ENCODE data around the gene ZCCHC3.
"Not testable (repeated sequence)": the region's sequence is repeated elsewhere in the genome, so short reads cannot be mapped to it uniquely, and the experiment has no call there.

Gene ZCCHC3, protein sequence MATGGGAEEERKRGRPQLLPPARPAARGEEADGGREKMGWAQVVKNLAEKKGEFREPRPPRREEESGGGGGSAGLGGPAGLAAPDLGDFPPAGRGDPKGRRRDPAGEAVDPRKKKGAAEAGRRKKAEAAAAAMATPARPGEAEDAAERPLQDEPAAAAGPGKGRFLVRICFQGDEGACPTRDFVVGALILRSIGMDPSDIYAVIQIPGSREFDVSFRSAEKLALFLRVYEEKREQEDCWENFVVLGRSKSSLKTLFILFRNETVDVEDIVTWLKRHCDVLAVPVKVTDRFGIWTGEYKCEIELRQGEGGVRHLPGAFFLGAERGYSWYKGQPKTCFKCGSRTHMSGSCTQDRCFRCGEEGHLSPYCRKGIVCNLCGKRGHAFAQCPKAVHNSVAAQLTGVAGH

GRCh38 chr20:297098-297924 lies at the start of gene ZCCHC3:
Gene ZCCHC3, plus strand, starts transcription at chr20:297570. Its CDS starts 17 bp downstream, at chr20:297587.
- in situ Hi-C loops (cut with HindIII; ENCODE audit: low sequenced_read_pairs): no loop called here

- in situ Hi-C loops (cut with HindIII; ENCODE audit: low sequenced_read_pairs): no loop called here
Measured at GRCh38 chr20:251354-251753, 46.0 kb upstream of the ZCCHC3 start.

GRCh38 chr20:252801-253200 lies 44.6 kb upstream of the ZCCHC3 start:
- in situ Hi-C loops (cut with HindIII; ENCODE audit: low sequenced_read_pairs): no loop called here

- in situ Hi-C loops (cut with HindIII; ENCODE audit: low sequenced_read_pairs): not testable (repeated sequence)
Measured at GRCh38 chr20:253447-253846, 43.9 kb upstream of the ZCCHC3 start.

- in situ Hi-C loops (cut with HindIII; ENCODE audit: low sequenced_read_pairs): no loop called here
Measured at GRCh38 chr20:257419-257818, 40.0 kb upstream of the ZCCHC3 start, which contains the start of gene DEFB132. Gene DEFB132, plus strand, starts transcription at chr20:257724. Its CDS starts 55 bp downstream, at chr20:257779.

DNA sequence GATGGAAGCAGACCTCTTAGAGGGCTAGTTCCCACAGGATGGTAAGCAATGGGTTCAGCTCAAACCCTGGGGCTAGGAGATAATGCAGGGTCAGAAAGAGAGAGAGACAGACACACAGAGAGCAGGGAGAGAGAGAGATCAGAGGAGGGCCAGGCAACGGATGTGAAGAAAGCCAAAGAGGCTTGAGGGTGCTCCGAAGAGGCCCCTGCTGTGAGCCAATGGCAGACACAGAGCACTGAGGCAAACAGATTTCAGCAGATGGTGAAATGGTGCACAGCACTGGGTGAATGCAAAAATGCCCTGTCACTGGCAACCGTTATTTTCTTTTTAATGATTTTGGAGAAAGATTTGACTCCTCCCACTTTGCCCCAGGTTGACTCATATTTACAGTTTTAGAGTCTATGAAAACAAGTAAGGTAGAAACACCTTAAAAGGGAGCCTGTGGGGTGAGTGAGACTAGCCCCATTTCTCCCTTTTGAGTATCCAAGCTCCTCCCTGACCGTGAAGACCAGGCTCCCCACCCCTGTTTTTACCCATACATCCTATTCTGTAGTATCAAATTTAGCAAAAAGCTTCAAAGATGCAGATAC lies 39.0 kb upstream of the ZCCHC3 start:
- in situ Hi-C loops (cut with HindIII; ENCODE audit: low sequenced_read_pairs): no loop called here

- in situ Hi-C loops (cut with HindIII; ENCODE audit: low sequenced_read_pairs): no loop called here
Measured at GRCh38 chr20:258963-259362, 38.4 kb upstream of the ZCCHC3 start.

GRCh38 chr20:259981-260380 lies 37.4 kb upstream of the ZCCHC3 start:
- in situ Hi-C loops (cut with HindIII; ENCODE audit: low sequenced_read_pairs): no loop called here

DNA sequence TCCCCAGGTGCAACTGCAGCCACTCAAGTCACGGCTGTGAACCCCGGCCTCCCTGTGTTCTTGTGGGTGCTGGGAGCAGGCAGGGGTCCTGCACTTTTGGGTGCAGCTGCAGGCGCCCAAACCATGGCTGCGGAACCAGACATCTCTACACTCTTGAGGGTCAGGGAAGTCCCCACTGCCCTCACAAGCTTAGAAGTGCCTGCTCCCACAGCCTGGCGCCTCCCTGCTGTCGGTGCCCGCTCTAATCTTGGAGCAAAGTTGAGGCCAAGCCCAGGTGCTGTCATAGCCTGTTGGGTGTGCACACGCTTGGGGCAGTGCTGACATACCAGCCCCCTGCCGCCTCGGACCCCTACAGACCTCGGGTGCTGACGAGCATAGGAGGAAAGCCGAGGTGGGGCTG lies 33.7 kb upstream of the ZCCHC3 start:
- in situ Hi-C loops (cut with HindIII; ENCODE audit: low sequenced_read_pairs): no loop called here

DNA sequence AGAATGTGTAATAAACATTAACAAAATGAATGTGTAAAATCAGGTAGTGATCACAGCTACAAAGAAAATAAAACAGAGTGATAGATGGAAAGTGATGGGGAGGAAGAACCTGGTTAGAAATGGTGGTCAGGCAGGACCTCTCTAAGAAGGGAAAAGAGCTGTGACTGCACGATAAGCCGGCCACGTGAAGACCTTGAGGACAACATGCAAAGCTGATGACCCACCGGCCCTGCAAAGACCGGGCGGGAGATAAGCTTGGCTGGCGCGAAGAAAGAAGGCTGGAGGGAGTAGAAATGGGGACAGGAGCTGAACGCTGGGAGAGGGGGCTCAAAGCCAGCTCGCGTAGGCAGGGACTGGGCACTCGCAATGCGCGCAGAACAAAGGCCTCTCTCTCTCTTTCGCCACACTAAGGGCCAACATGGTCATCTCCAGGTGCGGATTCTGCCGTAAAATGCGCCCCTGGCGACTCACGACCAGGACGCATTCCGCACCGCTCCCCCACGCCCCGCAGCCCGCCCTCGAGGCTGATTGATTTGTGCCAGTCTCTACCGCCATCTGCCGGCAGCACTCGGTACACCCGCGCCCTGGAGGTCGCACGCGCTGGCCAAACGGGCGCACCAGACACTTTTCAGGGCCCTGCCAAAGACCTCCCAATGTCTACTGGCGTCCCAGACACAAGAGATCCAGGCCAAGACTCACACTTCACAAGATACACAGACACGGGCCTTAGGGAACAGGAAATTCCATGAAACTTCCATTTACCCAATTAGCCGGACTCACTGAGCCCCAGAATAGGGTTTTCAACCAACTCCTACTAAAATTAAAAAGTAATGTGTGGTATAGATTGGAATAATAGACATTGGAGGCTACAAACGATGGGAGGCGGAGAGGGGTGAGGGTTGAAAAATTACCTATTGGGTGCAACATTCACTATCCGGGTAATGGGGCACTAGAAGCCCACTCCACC lies 30.5 kb upstream of the ZCCHC3 start:
- in situ Hi-C loops (cut with HindIII; ENCODE audit: low sequenced_read_pairs): no loop called here

- in situ Hi-C loops (cut with HindIII; ENCODE audit: low sequenced_read_pairs): no loop called here
Measured at GRCh38 chr20:270517-270916, 26.9 kb upstream of the ZCCHC3 start.

GRCh38 chr20:271069-271468 lies 26.3 kb upstream of the ZCCHC3 start:
- in situ Hi-C loops (cut with HindIII; ENCODE audit: low sequenced_read_pairs): no loop called here

- in situ Hi-C loops (cut with HindIII; ENCODE audit: low sequenced_read_pairs): no loop called here
Measured at GRCh38 chr20:271528-271927, 25.8 kb upstream of the ZCCHC3 start.

DNA sequence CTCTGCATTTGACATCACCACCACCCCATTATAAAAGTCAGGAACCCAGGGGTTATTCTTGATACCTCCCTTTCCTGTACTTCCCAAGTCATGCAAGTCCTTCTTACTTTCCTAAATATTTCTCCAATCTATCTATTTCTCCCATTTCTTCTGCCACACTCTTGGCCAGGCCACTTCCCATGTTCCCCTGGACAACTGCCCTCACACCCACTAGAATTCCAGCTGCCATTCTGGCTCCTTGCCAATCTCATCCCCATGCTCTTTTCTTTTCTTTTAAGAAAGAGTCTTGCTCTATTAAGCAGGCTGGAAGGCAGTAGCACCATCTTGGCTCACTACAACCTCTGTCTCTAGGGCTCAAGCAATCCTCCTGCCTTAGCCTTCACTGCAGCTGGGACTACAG lies 24.7 kb upstream of the ZCCHC3 start:
- in situ Hi-C loops (cut with HindIII; ENCODE audit: low sequenced_read_pairs): no loop called here

DNA sequence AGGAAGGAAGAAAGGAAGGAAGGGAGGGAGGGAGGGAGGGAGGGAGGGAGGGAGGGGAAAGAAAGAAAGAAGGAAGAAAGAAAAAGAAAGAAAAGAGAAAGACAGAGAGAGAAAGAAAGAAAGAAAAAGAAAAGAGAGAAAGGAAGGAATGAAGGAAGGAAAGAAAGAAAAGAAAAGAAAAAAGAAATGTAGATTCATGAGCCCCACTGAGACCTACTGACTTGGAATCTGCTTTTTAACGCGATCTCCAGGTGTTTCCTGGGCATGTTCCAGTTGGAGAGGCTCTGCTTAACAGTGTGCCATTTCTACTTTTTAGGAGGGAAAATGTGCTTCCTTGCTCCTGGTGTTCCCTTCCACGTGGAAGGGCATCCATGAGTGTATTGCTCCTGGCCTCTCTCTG lies 23.5 kb upstream of the ZCCHC3 start:
- in situ Hi-C loops (cut with HindIII; ENCODE audit: low sequenced_read_pairs): no loop called here

DNA sequence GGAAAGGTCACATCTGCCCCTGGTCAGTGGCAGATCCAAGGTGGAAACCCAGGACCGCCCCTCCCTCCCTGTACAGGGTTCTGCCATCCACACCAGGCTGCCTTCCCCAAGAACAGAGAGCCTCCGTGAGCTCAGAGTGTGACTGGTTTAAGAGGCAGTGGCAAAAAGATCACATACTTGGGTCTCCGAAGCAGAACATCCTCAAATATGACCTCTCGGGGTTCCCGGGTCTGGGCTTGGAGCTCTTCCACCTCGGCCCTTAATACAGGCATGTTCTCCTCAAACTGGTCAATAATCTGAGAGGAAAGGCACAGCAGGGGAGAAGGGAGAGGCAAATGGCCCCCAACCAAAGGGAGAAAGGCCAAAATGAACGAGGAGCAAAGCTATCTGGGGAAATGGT lies 21.6 kb upstream of the ZCCHC3 start:
- in situ Hi-C loops (cut with HindIII; ENCODE audit: low sequenced_read_pairs): no loop called here

DNA sequence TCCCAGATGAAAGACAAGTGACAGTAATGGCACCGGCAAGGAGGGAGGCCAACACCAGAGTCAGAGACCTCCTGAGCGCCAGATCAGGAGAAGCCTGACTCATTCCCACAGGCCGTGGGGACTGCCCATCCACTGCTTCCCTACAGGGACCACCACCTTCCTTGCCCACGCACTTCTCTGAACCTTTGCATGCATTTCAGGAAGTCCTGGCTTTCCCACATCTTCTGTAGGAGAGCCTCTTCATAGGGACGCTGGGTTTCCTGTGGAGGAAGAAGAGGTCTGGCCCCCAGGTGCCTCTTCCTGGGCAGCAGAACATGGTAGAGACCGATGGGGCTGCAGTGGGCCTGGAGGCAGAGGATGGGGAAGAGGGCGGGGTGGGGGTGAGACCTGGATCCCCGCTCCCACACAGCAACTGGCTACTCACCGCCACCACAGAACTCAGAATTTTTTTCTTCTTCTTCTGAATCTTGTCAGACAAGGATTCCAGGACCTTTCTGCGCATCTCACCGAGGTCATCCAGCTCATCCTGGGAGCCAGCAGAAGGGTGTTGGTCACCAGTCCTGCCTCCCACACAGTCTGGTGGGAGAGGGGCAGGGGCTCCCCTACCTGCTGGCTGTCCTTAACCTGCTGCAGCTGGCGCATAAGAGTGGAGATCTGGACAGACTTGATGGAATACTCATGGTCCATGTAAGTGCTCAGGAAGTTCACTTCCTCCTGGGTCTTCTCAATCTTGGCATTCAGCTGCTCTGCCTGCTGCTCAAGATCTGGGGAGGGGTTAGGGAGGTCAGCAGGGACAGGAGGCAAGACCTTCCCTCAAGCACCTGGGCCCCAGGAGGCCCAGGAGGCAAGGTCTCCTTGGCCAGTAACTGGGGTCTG lies 20.5 kb upstream of the ZCCHC3 start:
- in situ Hi-C loops (cut with HindIII; ENCODE audit: low sequenced_read_pairs): no loop called here

- in situ Hi-C loops (cut with HindIII; ENCODE audit: low sequenced_read_pairs): no loop called here
Measured at GRCh38 chr20:277496-277781, 19.9 kb upstream of the ZCCHC3 start.

GRCh38 chr20:278181-278580 lies 19.2 kb upstream of the ZCCHC3 start:
- in situ Hi-C loops (cut with HindIII; ENCODE audit: low sequenced_read_pairs): no loop called here

Measured in DLD1 (cell line).